H7 (cell line): ENCODE measurements around the gene PKNOX2. TPM values are rescaled to one million over a fixed set of nuclear protein-coding genes. Genes with fewer than 3 reads are reported as not detected.

ENCODE experiments used
- DNase-seq: peaks from one replicate; pipeline ENCODE4 v3.0.0; 2012
- H3K27me3 ChIP-seq: 2 replicates; pipeline ENCODE4 v1.6.0; 2011; ENCODE audit warnings: mild to moderate bottlenecking, low read length; ENCODE audit not compliant: control insufficient read depth, insufficient read depth
- H3K36me3 ChIP-seq: replicated peaks from 2 replicates; pipeline ENCODE4 v1.5.1; 2011; ENCODE audit warnings: low read length; ENCODE audit not compliant: control insufficient read depth, insufficient read depth
- H3K4me3 ChIP-seq: 2 replicates; pipeline ENCODE4 v1.5.1; 2011; ENCODE audit warnings: low read depth, mild to moderate bottlenecking, control low read depth, low read length, moderate library complexity; ENCODE audit not compliant: insufficient read depth
- total RNA-seq: library from RNA; depleted of rRNA; stranded (reverse); fragments of >200 nt; shearing (Covaris generic); gene quantifications from 2 replicates; pipeline ENCODE4 v1.2.3, GENCODE V29; 2014

Gene PKNOX2
- total RNA-seq, 1 experiment from 2014 or later, result 1.6 TPM

DNA sequence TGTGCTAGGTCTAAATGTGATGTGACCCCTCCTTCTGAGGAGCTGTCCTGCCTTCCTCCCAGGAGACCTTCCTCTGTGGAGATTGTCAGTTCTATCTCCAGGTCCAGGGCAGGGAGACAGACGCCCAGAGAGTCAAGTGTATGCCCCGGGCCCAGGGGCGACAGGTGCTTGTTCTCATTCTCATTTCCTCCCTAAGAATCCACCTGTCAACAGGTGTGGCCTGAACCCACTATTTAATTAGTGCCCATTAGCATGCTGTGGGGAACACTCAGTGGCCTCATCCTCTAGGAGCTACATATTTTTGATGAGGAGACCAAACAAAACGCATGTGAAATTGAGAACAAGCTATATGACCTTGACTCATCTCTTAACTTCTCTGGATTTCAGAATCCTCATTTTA, 9.5 kb downstream of the PKNOX2 start:
- Histone ChIP-seq H3K4me3 (no peak overlapping the region), H3K36me3 (no peaks in the 10 kb centered on the region), H3K27me3 (peaks cover 10% of the 10 kb centered on the region; the same call in 1 of the 2 replicates)
- DNase-seq, result no peak

DNA sequence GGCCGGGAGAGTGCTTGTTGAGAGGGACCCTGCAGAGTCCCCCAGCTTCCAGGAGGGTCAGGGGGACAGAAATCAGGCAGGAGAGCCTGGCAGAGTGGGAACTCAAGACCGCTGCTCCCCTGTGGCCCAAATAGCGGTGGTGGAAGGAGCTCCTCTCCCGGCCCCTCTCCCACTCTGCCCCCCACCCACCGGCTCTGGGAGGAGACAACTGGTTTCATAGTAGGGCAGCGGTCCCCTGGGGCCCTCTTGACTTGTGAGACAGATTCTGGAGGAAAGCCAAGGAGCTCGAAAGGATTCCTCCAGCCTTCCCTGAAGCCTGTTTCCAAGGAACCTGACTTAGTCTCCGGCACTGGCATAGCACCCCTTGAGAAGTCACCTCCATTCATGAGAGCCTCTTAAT, 10.1 kb downstream of the PKNOX2 start:
- H3K36me3 ChIP-seq, result no peaks in the 10 kb centered on the region
- no peak for DNase-seq
- H3K4me3 ChIP-seq, result no peak overlapping the region
- H3K27me3 ChIP-seq, result peaks cover 8% of the 10 kb centered on the region; the same call in 1 of the 2 replicates

DNA sequence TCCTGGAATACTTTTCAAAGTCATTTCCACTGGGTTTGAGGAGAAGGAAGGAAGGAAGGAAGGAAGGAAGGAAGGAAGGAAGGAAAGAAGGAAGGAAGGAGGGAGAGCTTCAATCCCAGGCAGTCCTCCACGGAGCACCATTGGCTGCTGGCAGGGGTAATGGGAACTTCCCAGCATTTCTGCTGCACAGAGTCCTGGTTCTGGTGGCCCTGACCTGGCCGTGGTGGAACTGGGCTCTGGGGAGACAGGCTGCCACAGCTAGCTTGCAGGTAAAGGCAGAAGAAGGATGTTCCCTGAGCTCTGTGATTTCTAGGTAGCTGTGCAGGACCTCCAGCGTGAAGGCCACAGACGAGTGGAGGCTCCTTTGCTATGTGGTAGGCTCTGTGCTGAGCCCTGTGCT, 10.6 kb downstream of the PKNOX2 start:
- Histone ChIP-seq H3K27me3 (peaks cover 4% of the 10 kb centered on the region; the same call in 1 of the 2 replicates), H3K4me3 (no peak overlapping the region), H3K36me3 (no peaks in the 10 kb centered on the region)
- DNase-seq, result no peak

DNA sequence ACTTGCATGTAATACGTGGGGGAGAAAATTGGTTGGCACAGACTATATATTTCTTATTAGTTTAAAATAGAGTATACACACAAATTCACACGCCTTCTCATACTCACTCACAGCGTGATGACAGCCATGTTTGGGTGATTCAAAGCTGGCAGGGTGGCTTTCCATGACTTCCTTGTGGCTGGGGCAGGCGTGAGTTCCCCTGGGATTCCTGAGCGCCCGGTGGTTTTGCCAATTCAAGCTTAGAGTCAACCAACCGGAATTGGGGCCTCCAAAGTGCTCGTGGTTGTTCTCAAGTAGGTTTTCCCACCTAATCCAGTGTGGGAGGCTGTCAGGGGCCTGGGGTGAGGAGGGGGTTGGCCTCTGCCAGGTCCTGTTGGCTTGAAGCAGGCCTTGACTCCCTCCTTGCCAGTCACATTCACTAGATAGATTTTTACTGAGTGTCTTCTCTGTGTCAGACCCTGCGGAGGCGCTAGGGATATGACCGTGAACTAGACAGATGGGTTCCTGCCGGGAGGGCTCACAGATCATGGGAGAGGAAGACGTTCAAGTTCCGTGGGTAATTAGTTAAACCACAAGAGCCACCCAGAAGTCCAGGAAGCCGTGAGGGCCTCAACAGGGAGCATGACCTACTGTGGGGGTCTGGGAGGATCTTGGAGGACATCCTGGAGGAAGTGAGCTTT, 11.5 kb downstream of the PKNOX2 start:
- DNase-seq, result no peak
- Histone ChIP-seq H3K27me3 (peaks cover 2% of the 10 kb centered on the region; the same call in 1 of the 2 replicates), H3K36me3 (no peaks in the 10 kb centered on the region), H3K4me3 (no peak overlapping the region)

DNA sequence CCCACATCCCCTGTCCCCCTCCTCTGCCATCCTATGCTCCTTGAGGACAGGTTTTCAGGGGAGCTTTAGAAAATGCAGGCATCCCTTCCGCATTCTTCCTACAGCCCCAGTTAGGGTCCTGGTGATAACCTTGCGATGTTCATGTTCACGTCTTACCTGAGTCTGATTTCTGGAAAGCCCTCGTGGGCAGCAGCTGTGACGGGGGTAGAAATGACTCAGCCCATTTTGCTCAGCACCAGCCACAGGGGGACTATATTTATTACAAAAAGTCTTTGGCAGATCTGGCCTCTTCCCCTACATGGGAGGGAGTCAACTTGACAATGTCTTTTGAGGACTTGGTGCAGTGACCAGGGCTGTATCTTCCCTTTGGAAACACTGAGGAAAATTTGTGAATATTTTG, 12.3 kb downstream of the PKNOX2 start:
- Histone ChIP-seq H3K27me3 (no peaks in the 10 kb centered on the region; the same call in 1 of the 2 replicates), H3K4me3 (no peak overlapping the region), H3K36me3 (no peaks in the 10 kb centered on the region)
- DNase-seq, result no peak

DNA sequence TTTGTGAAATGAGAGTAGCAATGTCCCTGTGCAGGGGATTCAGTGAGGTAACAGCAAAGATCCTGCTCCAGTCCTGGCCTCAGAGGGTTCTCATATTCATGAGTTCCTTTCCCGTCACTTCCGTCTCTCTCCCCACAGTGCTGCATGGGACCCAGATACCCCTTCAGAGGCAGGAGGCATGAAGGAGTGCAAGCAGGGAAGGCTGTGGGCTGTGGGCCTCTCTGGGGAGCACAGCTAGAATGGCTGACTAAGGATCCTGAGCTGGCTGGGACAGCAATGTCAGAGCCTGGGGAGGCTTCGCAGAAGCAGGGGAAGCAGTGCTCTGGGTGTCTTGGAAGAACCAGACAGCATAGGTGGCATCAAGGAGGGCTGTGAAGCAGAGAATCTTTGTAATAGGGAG, 13.0 kb downstream of the PKNOX2 start:
- no peak overlapping the region for H3K4me3 ChIP-seq
- no peak for DNase-seq
- H3K36me3 ChIP-seq, result no peaks in the 10 kb centered on the region
- no peaks in the 10 kb centered on the region for H3K27me3 ChIP-seq

DNA sequence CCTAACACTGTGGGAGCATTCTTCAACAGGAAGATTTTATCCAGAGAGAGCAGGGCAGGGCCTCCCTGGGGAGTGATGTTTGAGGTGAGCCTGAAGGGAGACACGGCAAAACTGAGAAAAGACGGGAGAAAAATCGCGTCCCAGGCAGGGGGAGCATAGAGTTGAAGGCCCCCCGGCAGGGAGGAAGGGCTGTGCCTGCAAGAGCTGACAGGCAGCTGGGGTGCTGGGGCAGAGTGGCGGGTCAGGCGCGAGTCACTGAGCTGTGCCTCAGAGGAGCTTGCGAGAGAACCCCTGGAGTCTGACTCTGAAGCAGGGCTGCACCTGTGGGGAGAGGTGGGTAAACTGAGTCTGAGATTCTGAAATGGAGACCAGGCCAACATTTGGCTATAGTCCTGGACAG, 14.8 kb downstream of the PKNOX2 start:
- no peaks in the 10 kb centered on the region for H3K36me3 ChIP-seq
- no peaks in the 10 kb centered on the region for H3K27me3 ChIP-seq
- H3K4me3 ChIP-seq, result no peak overlapping the region
- no peak for DNase-seq

DNA sequence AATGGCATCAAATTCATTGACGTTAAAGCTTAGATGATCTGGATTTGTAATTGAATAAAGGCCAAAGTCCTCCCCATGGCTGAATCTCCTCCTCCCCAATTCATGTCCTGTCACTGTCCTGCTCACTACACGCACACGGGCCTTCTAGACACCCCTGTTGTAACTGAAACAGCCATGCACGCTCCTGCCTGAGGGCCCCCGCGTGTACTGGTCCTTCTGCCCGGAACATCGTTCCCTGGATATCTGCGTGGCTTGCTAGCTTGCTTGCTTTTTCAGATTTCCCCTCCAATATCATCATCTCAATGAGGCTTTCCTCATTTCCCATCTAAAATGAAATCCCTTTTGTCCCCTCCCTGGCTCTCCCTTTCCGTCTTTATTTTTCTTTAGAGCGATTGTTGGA, 15.3 kb downstream of the PKNOX2 start:
- no peak overlapping the region for H3K4me3 ChIP-seq
- no peaks in the 10 kb centered on the region for H3K36me3 ChIP-seq
- no peaks in the 10 kb centered on the region for H3K27me3 ChIP-seq
- DNase-seq, result no peak

DNA sequence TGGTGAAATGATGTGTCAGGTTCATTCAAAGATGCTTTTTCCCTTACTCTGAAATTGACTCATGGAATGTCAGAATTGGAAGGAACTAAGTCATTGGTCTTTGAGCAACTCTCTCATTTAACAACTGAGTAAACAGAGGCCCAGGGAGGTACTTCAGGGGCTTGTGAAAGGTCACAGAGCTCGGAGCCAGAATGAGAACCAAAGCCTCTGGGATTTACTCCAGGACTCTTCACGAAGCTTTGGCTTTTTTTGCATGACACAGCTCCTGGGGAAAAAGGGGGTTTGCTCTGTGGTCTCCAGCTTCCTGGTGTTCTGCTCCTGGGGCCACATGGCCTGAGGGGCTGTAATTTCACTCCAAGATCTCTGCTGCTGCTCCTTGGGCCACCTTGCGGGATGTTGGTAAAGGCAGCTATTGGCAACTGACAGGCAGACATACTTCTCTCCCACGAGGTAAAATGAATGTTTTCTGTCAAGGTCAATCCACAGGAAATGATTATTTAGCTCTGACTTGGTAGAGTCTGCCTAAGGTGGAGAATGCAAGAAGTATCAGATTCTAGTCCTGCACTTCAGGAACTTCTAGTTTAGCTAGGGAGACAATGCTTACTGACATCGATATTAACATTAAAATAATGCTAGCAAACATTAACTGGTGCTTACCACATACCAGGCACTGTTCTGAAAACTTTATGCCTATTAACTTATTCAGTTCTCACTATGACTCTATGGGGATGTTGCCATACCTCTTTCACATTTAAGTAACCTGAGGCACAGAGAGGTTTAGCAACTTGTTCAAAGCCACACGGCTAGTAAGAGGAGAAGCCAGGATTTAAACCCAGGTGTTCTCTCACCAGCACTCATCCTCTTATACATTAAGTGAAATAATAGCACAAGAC, 16.1 kb downstream of the PKNOX2 start:
- no peak overlapping the region for H3K4me3 ChIP-seq
- H3K36me3 ChIP-seq, result no peaks in the 10 kb centered on the region
- DNase-seq, result peak; percentile 64
- H3K27me3 ChIP-seq, result no peaks in the 10 kb centered on the region

DNA sequence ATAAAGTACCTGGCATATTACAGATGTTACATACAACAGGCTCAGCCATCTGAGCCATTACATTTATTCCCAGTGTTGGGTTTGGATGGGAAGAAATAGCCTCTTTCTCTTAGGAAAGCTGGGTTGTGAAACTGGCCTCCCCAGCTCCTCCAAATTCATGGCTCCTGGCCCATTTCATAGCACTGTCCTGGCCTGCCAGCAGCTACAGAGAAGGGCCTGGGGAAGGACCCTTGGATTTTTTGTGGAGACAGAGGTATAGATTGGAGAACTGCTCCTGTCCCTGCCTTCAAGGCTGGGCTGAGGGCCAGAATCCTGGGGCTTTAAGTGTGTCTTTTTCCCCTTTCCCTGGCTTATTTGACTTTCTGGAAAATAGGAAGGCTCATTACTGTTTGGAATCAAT, 18.0 kb downstream of the PKNOX2 start:
- no peak for DNase-seq
- H3K36me3 ChIP-seq, result no peaks in the 10 kb centered on the region
- H3K4me3 ChIP-seq, result no peak overlapping the region
- no peaks in the 10 kb centered on the region for H3K27me3 ChIP-seq

DNA sequence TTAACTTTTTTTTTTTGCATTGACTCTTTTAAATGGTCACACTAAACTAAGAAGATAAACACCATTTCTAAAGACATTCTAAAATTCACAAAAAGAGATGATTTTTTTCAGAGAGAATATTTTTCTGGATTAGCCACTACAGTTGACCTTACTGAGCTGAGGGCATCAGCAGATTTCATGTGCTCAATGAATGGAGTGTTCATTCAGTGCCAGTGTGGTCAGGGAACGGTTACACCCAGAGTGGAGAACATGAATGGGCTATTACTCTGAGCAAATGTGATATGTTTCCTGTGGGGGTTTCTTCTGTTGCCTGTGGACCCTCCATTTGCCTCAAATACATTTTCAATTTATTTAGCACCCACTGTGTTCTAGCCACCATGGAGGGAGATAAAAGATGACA, 19.1 kb downstream of the PKNOX2 start:
- H3K27me3 ChIP-seq, result no peaks in the 10 kb centered on the region
- DNase-seq, result no peak
- no peak overlapping the region for H3K4me3 ChIP-seq
- no peaks in the 10 kb centered on the region for H3K36me3 ChIP-seq

DNA sequence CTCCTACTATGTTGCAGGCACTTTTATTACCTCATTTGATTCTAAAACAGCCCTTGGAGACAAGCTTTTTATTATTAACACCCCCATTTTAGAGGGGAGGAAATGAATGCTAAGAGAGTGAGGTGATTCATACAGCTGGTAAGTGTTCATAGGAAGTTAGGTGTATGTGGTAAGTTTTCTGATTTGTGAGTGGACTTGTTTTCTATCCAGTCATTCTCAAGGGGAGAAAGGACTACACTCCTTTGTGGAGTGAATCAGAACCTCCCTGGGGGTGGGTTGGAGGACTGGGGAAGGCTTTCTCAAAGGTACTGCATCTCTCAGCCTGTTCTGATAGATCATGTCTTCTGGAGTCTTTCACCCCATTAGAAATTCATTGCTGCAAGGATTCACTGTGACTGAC, 23.5 kb downstream of the PKNOX2 start:
- no peak for DNase-seq

DNA sequence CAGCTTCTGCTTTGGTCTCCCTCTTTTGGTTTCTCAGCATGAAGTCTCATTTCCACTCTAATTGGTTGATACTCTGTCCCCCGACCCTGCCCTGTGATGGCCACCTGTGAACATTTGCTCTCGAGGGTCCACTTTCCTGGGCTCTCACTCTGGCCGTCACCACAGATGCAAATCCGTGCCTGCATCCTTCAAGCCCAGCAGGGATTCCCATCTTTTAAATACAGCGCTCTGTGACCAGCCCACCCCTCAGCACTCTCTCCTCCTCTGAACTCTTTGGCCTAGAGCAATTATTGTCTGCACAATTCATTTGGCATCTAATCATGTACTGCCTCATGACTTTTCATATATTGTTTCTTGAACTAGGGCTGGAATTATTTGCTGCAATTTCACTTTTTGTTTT, 26.0 kb downstream of the PKNOX2 start:
- peak; percentile 56 for DNase-seq
- H3K4me3 ChIP-seq, result no peak overlapping the region
- no peaks in the 10 kb centered on the region for H3K36me3 ChIP-seq
- no peaks in the 10 kb centered on the region for H3K27me3 ChIP-seq

More for the DNA sequence above, 23.5 kb downstream of the PKNOX2 start:
- no peaks in the 10 kb centered on the region for H3K27me3 ChIP-seq
- H3K4me3 ChIP-seq, result no peak overlapping the region
- no peaks in the 10 kb centered on the region for H3K36me3 ChIP-seq

DNA sequence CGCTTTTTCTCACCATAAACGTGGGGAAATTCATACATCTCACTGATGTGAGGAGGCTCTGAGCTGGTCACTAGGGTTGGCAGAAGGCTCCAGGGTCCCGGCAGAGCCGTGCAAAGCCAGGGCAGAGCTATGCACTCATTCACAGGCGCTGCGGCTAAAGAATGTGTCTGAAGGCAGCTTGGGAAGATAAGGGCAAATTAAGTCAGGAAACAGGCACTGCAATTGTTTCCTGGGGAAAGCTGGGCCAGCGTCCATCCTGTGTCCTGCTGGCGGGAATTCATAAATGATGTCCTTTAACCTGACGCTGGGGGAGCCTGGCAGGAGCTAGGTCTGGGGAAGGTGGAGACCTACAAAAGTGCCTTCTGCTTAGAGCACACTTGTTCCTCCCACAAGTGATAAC, 27.6 kb downstream of the PKNOX2 start:
- no peak for DNase-seq
- no peaks in the 10 kb centered on the region for H3K36me3 ChIP-seq
- no peak overlapping the region for H3K4me3 ChIP-seq
- no peaks in the 10 kb centered on the region for H3K27me3 ChIP-seq

DNA sequence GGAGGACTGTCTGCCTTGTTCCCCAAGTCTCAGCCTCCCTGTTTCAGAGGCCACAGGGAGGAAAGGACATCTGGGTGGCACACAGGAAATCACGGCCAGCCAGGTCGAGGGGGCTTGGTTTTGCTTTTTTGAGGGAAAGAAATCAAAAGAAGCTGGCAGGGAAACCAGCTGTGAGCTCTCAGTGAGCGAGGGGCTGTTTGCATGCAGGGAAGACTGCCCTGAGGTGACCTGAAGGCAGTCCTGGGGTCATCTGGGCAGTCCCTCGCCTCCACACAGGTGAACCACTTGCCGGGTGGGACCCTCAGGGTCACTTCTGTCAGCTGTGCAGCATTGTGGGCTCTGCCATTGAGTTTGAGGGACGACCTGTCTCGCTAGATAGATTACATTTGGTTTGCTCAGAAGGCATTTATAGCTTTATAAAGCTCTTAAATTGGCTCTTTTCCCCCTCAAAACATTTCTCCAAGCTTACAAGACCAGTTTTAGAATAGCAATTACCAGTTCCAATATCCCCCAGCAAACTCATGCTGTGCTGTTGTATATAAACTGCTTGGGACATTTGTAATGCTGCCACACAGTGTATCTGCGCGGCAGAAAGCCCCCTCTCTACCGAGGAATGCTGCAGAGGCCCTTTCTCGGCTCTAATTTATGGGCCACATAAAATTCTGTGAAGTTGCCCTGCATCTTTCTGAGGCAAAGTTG, 28.3 kb downstream of the PKNOX2 start:
- no peaks in the 10 kb centered on the region for H3K36me3 ChIP-seq
- H3K4me3 ChIP-seq, result no peak overlapping the region
- H3K27me3 ChIP-seq, result no peaks in the 10 kb centered on the region
- no peak for DNase-seq
